Midbrain (tissue), 1 donor: Measurements from ENCODE around the gene PSMD6.

Source experiments
- DNase-seq: peaks from one replicate; lab custom pipeline; 2025; lab: John Stamatoyannopoulos, UW

PSMD6 gene

GRCh38 chr3:64023187-64023860, at the start of gene PSMD6:
TSS of gene PSMD6 (minus strand) at chr3:64023494. CDS start at chr3:64023419, 75 bp downstream.
- DNase-seq: peak; percentile 88

GRCh38 chr3:64072126-64072525, 48.8 kb upstream of the PSMD6 start:
- peak; percentile 48 for DNase-seq

GRCh38 chr3:64070704-64071103, 47.4 kb upstream of the PSMD6 start:
- no peak for DNase-seq

- no peak for DNase-seq
These were observed 44.4 kb upstream of the PSMD6 start for GRCh38 chr3:64067506-64068346.

GRCh38 chr3:64064804-64065203, 41.5 kb upstream of the PSMD6 start:
- DNase-seq: no peak

- no peak for DNase-seq
These were observed 40.7 kb upstream of the PSMD6 start for GRCh38 chr3:64063983-64064438.

- no peak for DNase-seq
These were observed 40.1 kb upstream of the PSMD6 start for GRCh38 chr3:64063207-64063982.

- no peak for DNase-seq
These were observed 38.3 kb upstream of the PSMD6 start for GRCh38 chr3:64061628-64062027.

GRCh38 chr3:64059484-64060175, 36.3 kb upstream of the PSMD6 start:
- DNase-seq: no peak

GRCh38 chr3:64058566-64058965, 35.3 kb upstream of the PSMD6 start:
- DNase-seq: no peak

GRCh38 chr3:64057231-64057630, 33.9 kb upstream of the PSMD6 start:
- DNase-seq: no peak

GRCh38 chr3:64056606-64057180, 33.4 kb upstream of the PSMD6 start:
- no peak for DNase-seq

GRCh38 chr3:64055076-64055475, 31.8 kb upstream of the PSMD6 start:
- no peak for DNase-seq

- no peak for DNase-seq
These were observed 31.2 kb upstream of the PSMD6 start for GRCh38 chr3:64054488-64054887.

- no peak for DNase-seq
These were observed 30.3 kb upstream of the PSMD6 start for GRCh38 chr3:64053581-64053980.

GRCh38 chr3:64053117-64053516, 29.8 kb upstream of the PSMD6 start:
- DNase-seq: no peak

GRCh38 chr3:64049832-64050231, 26.5 kb upstream of the PSMD6 start:
- no peak for DNase-seq

- no peak for DNase-seq
These were observed 25.8 kb upstream of the PSMD6 start for GRCh38 chr3:64049136-64049535.

GRCh38 chr3:64048631-64049061, 25.4 kb upstream of the PSMD6 start:
- DNase-seq: no peak

GRCh38 chr3:64047787-64048186, 24.5 kb upstream of the PSMD6 start:
- DNase-seq: no peak

GRCh38 chr3:64046996-64047594, 23.8 kb upstream of the PSMD6 start:
- no peak for DNase-seq
